HCT116 (cell line): ENCODE results near the gene EXOC6B. TPM values are rescaled to one million over a fixed set of nuclear protein-coding genes. Genes with fewer than 3 reads are reported as not detected.
A peak's percentile ranks its signal among the peaks of the same experiment; 100 is the strongest.

Source experiments
- ATAC-seq: fragments of 200-7000 bp; cut with Tn5 transposase; 2 replicates; pipeline ENCODE4 v1.9.1; 2020; ENCODE audit warnings: mild to moderate bottlenecking, moderate library complexity
- BruUV-seq: library from RNA; stranded (reverse); fragments of 400-500 nt; replicated peaks from 2 replicates; lab custom pipeline; 2021; lab: Mats Ljungman, UMichigan
- CTCF ChIA-PET: fragments of 300-600 bp; sonication (Branson Sonifier 250); formaldehyde crosslinking; loops from one replicate; lab custom pipeline; 2021; ENCODE audit warnings: antibody characterized with exemption; lab: Charles Lee
- POLR2A ChIA-PET: fragments of 300-600, 350-600 bp; sonication (Branson Sonifier 250); formaldehyde crosslinking; loops from one replicate; lab custom pipeline; 2021; ENCODE audit warnings: antibody characterized with exemption; lab: Charles Lee
- RAD21 ChIA-PET, 2 experiments: fragments of 300-600 bp; sonication (Branson Sonifier 250); formaldehyde crosslinking; loops; one replicate each; lab custom pipeline; 2023; ENCODE audit warnings: low total read pairs in 2 of 2; ENCODE audit not compliant: uncharacterized antibody in 2 of 2, unreplicated experiment in 2 of 2, low non-redundant PET in 1 of 2; lab: Charles Lee
- DNase-seq: peaks from one replicate; pipeline ENCODE4 v3.0.0-alpha.2; 2010; ENCODE audit warnings: low read depth, low spot score
- H2AFZ ChIP-seq: fragments of 200-600 bp; shearing (Covaris generic), sonication (generic); 2 replicates; pipeline ENCODE4 v1.6.1; 2017; ENCODE audit warnings: low read depth, mixed run types, mixed read lengths, antibody characterized with exemption, low read length; ENCODE audit not compliant: poor library complexity, severe bottlenecking
- H3K27ac ChIP-seq: 2 replicates; pipeline ENCODE4 v1.5.1; 2012; ENCODE audit warnings: low read depth, low read length
- H3K27me3 ChIP-seq: fragments of 200-600 bp; sonication (generic); 2 replicates; pipeline ENCODE4 v1.6.1; 2016; ENCODE audit warnings: mixed run types, low read length, mixed read lengths; ENCODE audit not compliant: insufficient read depth
- H3K36me3 ChIP-seq, 2 experiments: fragments of 200-500 bp in 1 of 2; fragments of 200-600 bp in 1 of 2; sonication (Bioruptor generic) in 1 of 2; sonication (generic) in 1 of 2; 2 replicates each; pipeline versions ENCODE4 v1.5.1 to v1.6.1; 2014 to 2016; ENCODE audit warnings: low read length in 2 of 2, inconsistent platforms in 1 of 2, mixed read lengths in 1 of 2, mixed run types in 1 of 2; ENCODE audit not compliant: insufficient read depth in 2 of 2, control insufficient read depth in 1 of 2
- H3K4me1 ChIP-seq, 2 experiments: fragments of 200-600 bp in 1 of 2; sonication (generic) in 1 of 2; 2 replicates each; pipeline versions ENCODE4 v1.5.1 to v1.6.1; 2012 to 2017; ENCODE audit warnings: low read length in 2 of 2, inconsistent platforms in 1 of 2, mild to moderate bottlenecking in 1 of 2, mixed read lengths in 1 of 2, mixed run types in 1 of 2, moderate library complexity in 1 of 2; ENCODE audit not compliant: insufficient read depth in 2 of 2, control insufficient read depth in 1 of 2
- H3K4me2 ChIP-seq: fragments of 200-600 bp; sonication (generic); 2 replicates; pipeline ENCODE4 v1.6.1; 2017; ENCODE audit warnings: mixed run types, low read length, mixed read lengths
- H3K4me3 ChIP-seq, 2 experiments: fragments of 200-600 bp in 1 of 2; sonication (generic) in 1 of 2; replicated peaks in 1 of 2; 2 replicates each; pipeline ENCODE4 v1.5.1; 2011 to 2016; ENCODE audit warnings: low read length in 2 of 2, control low read depth in 1 of 2, low read depth in 1 of 2, mild to moderate bottlenecking in 1 of 2, mixed read lengths in 1 of 2, mixed run types in 1 of 2
- H3K79me2 ChIP-seq: fragments of 200-600 bp; sonication (generic); 2 replicates; pipeline ENCODE4 v1.6.1; 2017; ENCODE audit warnings: mild to moderate bottlenecking, mixed run types, low read length, moderate library complexity, mixed read lengths; ENCODE audit not compliant: insufficient read depth
- H3K9ac ChIP-seq: fragments of 200-600 bp; sonication (generic); 2 replicates; pipeline ENCODE4 v1.6.1; 2016; ENCODE audit warnings: low read length, mixed read lengths
- H3K9me2 ChIP-seq: fragments of 200-600 bp; sonication (generic), shearing (Covaris generic); 2 replicates; pipeline ENCODE4 v1.6.1; 2017; ENCODE audit warnings: mixed run types, mild to moderate bottlenecking, moderate library complexity; ENCODE audit not compliant: insufficient read depth
- H3K9me3 ChIP-seq, 2 experiments: fragments of 200-500 bp in 1 of 2; fragments of 200-600 bp in 1 of 2; sonication (Bioruptor generic) in 1 of 2; sonication (generic) in 1 of 2; 2 replicates each; pipeline ENCODE4 v1.6.1; 2014 to 2017; ENCODE audit warnings: low read length in 2 of 2, mixed read lengths in 2 of 2, inconsistent platforms in 1 of 2, low read depth in 1 of 2, mild to moderate bottlenecking in 1 of 2, mixed run types in 1 of 2, moderate library complexity in 1 of 2; ENCODE audit not compliant: control insufficient read depth in 1 of 2, insufficient read depth in 1 of 2
- H4K20me1 ChIP-seq: fragments of 200-600 bp; sonication (generic), shearing (Covaris generic); 2 replicates; pipeline ENCODE4 v1.6.1; 2017; ENCODE audit warnings: mixed run types, mild to moderate bottlenecking, moderate library complexity; ENCODE audit not compliant: insufficient read depth
- ATF3 ChIP-seq: IDR thresholded peaks from 2 replicates; pipeline ENCODE4 v1.6.1; 2012
- CBX3 ChIP-seq: IDR thresholded peaks from 2 replicates; pipeline ENCODE4 v1.6.1; 2012; ENCODE audit warnings: low read depth
- CEBPB ChIP-seq: IDR thresholded peaks from 2 replicates; pipeline ENCODE4 v1.6.1; 2012; ENCODE audit warnings: low read depth
- EGR1 ChIP-seq: IDR thresholded peaks from 2 replicates; pipeline ENCODE4 v1.6.1; 2012; ENCODE audit warnings: low read depth
- EZH2 ChIP-seq: fragments of 200-600 bp; sonication (generic); IDR thresholded peaks from 2 replicates; pipeline ENCODE4 v1.6.1; 2017; ENCODE audit warnings: antibody characterized with exemption, mixed run types
- EZH2phosphoT487 ChIP-seq: fragments of 200-600 bp; IDR thresholded peaks from 2 replicates; pipeline ENCODE4 v1.6.1; 2018; ENCODE audit warnings: antibody characterized with exemption, borderline replicate concordance
- FOSL1 ChIP-seq: IDR thresholded peaks from 2 replicates; pipeline ENCODE4 v1.6.1; 2012; ENCODE audit warnings: low read depth
- JUND ChIP-seq: IDR thresholded peaks from 2 replicates; pipeline ENCODE4 v1.6.1; 2012
- MAX ChIP-seq: IDR thresholded peaks from 2 replicates; pipeline ENCODE4 v1.6.1; 2012
- POLR2AphosphoS5 ChIP-seq: IDR thresholded peaks from 2 replicates; pipeline ENCODE4 v1.6.1; 2011; ENCODE audit warnings: mild to moderate bottlenecking, low read depth, low read length, moderate library complexity
- RAD21 ChIP-seq: IDR thresholded peaks from 2 replicates; pipeline ENCODE4 v1.6.1; 2012; ENCODE audit warnings: low read depth, mild to moderate bottlenecking
- REST ChIP-seq: IDR thresholded peaks from 2 replicates; pipeline ENCODE4 v1.6.1; 2012; ENCODE audit warnings: low read depth
- TCF7L2 ChIP-seq: IDR thresholded peaks from 2 replicates; pipeline ENCODE4 v1.7.0; 2011; ENCODE audit warnings: borderline replicate concordance, inconsistent platforms; ENCODE audit not compliant: insufficient read depth, insufficient read length; ENCODE audit errors: extremely low read depth
- YY1 ChIP-seq: IDR thresholded peaks from 2 replicates; pipeline ENCODE4 v1.6.1; 2011; ENCODE audit warnings: low read length, low read depth, moderate library complexity, mild to moderate bottlenecking; ENCODE audit not compliant: insufficient replicate concordance; ENCODE audit errors: extremely low read depth
- ZBTB33 ChIP-seq: IDR thresholded peaks from 2 replicates; pipeline ENCODE4 v1.6.1; 2011; ENCODE audit warnings: mild to moderate bottlenecking, low read length, moderate library complexity; ENCODE audit not compliant: insufficient replicate concordance; ENCODE audit errors: extremely low read depth
- ZNF274 ChIP-seq: fragments of 200-500 bp; sonication (Bioruptor generic); IDR thresholded peaks from 2 replicates; pipeline ENCODE4 v1.6.1; 2014; ENCODE audit warnings: mild to moderate bottlenecking, low read depth, low read length, inconsistent platforms
- intact Hi-C: fragments of 100-400 bp; cut with micrococcal nuclease; formaldehyde crosslinking; loops from 2 replicates; pipeline ENCODE4 v1.10.0; 2022
- total RNA-seq: library from RNA; stranded (reverse); gene quantifications from one replicate; pipeline ENCODE4 v1.2.1, GENCODE V29; 2021; ENCODE audit not compliant: unreplicated experiment

EXOC6B gene
- total RNA-seq, 1 experiment from 2014 or later: 25.4 TPM

GRCh38 chr2:72148837-72149555 lies 676.8 kb downstream of the EXOC6B start:
- DNase-seq (no peak), ATAC-seq (peak; percentile 40)
- H3K9me2 ChIP-seq: no peaks in the 10 kb centered on the region
- H3K4me3 ChIP-seq: peak overlapping the region; percentile 47 to 56
- H3K9me3 ChIP-seq: no peaks in the 10 kb centered on the region
- no peaks in the 10 kb centered on the region for H3K36me3 ChIP-seq
- ChIA-PET POLR2A (interaction anchor here (0.6 kb wide), 1 partner anchor 227 kb away, joined by 6 read pairs; no protein-coding TSS in a partner anchor), CTCF (interaction anchor here (1.0 to 1.7 kb wide), 4 partner anchors 215 to 600 kb away, joined by 3 to 7 read pairs (median 4); no protein-coding TSS in a partner anchor)
- peaks cover 12 to 38% of the 10 kb centered on the region in 2 experiments; a peak in 3 of 4 replicates for H3K4me1 ChIP-seq
- no peak overlapping the region for H3K9ac ChIP-seq
- no TSS peak for BruUV-seq
- TF ChIP-seq ZBTB33: no peak
- TF ChIP-seq RAD21: no peak
- no peak for TF ChIP-seq POLR2AphosphoS5
- no peak for TF ChIP-seq FOSL1
- no peak for TF ChIP-seq CEBPB
- no peak for TF ChIP-seq ZNF274
- TF ChIP-seq EGR1: no peak
- TF ChIP-seq JUND: no peak
- TF ChIP-seq MAX: no peak
- TF ChIP-seq REST: no peak
- TF ChIP-seq ATF3: no peak
- TF ChIP-seq EZH2phosphoT487: no peak
- TF ChIP-seq CBX3: no peak
- no peak for TF ChIP-seq EZH2
- TF ChIP-seq YY1: no peak
- TF ChIP-seq TCF7L2: no peak
- TF ChIP-seq, all 23 proteins: peak for 0
- H3K4me2 ChIP-seq: peak overlapping the region; percentile 81
- no peaks in the 10 kb centered on the region for H3K27me3 ChIP-seq
- no peaks in the 10 kb centered on the region for H4K20me1 ChIP-seq
- intact Hi-C loops: no loop called here
- peak overlapping the region; percentile 84 for H2AFZ ChIP-seq
- RAD21 ChIA-PET: interaction anchor here (0.6 to 0.7 kb wide), 4 partner anchors 225 to 529 kb away, joined by 3 to 5 read pairs (median 3); no protein-coding TSS in a partner anchor
- no peak overlapping the region for H3K27ac ChIP-seq
- H3K79me2 ChIP-seq: no peaks in the 10 kb centered on the region
